ENCODE results near the gene NRP1. TPM values are rescaled to one million over a fixed set of nuclear protein-coding genes. Genes with fewer than 3 reads are reported as not detected.

Gene NRP1
- total RNA-seq, 1 experiment from 2014 or later, result 555 TPM

GRCh38 chr10:33248638-33249037 lies 85.8 kb downstream of the NRP1 start:
- Histone ChIP-seq H3K4me1 (ENCODE audit: insufficient read depth, low read length) (peaks cover 52% of the 10 kb centered on the region), H3K79me2 (ENCODE audit: low read length) (peaks cover 59% of the 10 kb centered on the region), H3F3A (ENCODE audit: low read length, unreplicated experiment) (peaks cover 35% of the 10 kb centered on the region), H3K27me3 (ENCODE audit: low read length) (no peaks in the 10 kb centered on the region), H3K9me3 (ENCODE audit: low read length) (no peaks in the 10 kb centered on the region), H2AFZ (ENCODE audit: low read length) (no peak overlapping the region), H3K9me2 (replicated peaks; ENCODE audit: low read length) (no peaks in the 10 kb centered on the region), H4K20me1 (ENCODE audit: low read length) (no peaks in the 10 kb centered on the region), H3K36me3 (ENCODE audit: low read depth, low read length) (peaks cover 81% of the 10 kb centered on the region), H3K27ac (ENCODE audit: low read length) (peak overlapping the region; percentile 65), H3K4me3 (ENCODE audit: low read length) (no peak overlapping the region), H3K4me2 (ENCODE audit: low read length) (peak overlapping the region; percentile 27), H3K9ac (ENCODE audit: low read length) (peak overlapping the region; percentile 72)
- CTCF ChIA-PET, result interaction anchor here (0.5 to 1.2 kb wide), 2 partner anchors 24 to 104 kb away, joined by 3 to 4 read pairs; no protein-coding TSS in a partner anchor
- peak; percentile 100 for DNase-seq
- intact Hi-C loops (cut with micrococcal nuclease), result loop anchor here (1.0 kb wide), 2 partner anchors 10 to 55 kb away; no protein-coding TSS in a partner anchor
- no TSS peak for BruUV-seq (replicated peaks)
- POLR2A ChIA-PET (ENCODE audit: unreplicated experiment), result interaction anchor here (0.5 to 0.6 kb wide), 2 partner anchors 33 to 42 kb away, joined by 3 to 11 read pairs; no protein-coding TSS in a partner anchor
- TF ChIP-seq EZH2 (IDR thresholded peaks at IDR 0.05; ENCODE audit: low read length, unreplicated experiment), result no peak
- TF ChIP-seq, protein P1, sequence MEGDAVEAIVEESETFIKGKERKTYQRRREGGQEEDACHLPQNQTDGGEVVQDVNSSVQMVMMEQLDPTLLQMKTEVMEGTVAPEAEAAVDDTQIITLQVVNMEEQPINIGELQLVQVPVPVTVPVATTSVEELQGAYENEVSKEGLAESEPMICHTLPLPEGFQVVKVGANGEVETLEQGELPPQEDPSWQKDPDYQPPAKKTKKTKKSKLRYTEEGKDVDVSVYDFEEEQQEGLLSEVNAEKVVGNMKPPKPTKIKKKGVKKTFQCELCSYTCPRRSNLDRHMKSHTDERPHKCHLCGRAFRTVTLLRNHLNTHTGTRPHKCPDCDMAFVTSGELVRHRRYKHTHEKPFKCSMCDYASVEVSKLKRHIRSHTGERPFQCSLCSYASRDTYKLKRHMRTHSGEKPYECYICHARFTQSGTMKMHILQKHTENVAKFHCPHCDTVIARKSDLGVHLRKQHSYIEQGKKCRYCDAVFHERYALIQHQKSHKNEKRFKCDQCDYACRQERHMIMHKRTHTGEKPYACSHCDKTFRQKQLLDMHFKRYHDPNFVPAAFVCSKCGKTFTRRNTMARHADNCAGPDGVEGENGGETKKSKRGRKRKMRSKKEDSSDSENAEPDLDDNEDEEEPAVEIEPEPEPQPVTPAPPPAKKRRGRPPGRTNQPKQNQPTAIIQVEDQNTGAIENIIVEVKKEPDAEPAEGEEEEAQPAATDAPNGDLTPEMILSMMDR (conservative IDR thresholded peaks at IDR 0.05; ENCODE audit: low read depth, low read length), result no peak
- no peak for TF ChIP-seq EZH2phosphoT487 (IDR thresholded peaks at IDR 0.05; ENCODE audit: borderline replicate concordance, low read length)
- peak; percentile 43 for ATAC-seq

- H3K27me3 ChIP-seq (ENCODE audit: low read length), result no peaks in the 10 kb centered on the region
- peaks cover 28% of the 10 kb centered on the region for H3F3A ChIP-seq (ENCODE audit: low read length, unreplicated experiment)
- H3K36me3 ChIP-seq (ENCODE audit: low read depth, low read length), result peaks cover 91% of the 10 kb centered on the region
- CTCF ChIA-PET, result interaction anchor here (1.4 kb wide), 1 partner anchor 54 kb away, joined by 3 read pairs; no protein-coding TSS in a partner anchor
- H2AFZ ChIP-seq (ENCODE audit: low read length), result no peak overlapping the region
- H3K9me3 ChIP-seq (ENCODE audit: low read length), result no peaks in the 10 kb centered on the region
- DNase-seq (no peak), ATAC-seq (no peak)
- peak overlapping the region; percentile 65 for H3K27ac ChIP-seq (ENCODE audit: low read length)
- H3K79me2 ChIP-seq (ENCODE audit: low read length), result peaks cover 59% of the 10 kb centered on the region
- TF ChIP-seq, protein P1 (conservative IDR thresholded peaks at IDR 0.05; ENCODE audit: low read depth, low read length), result no peak
- no peak for TF ChIP-seq EZH2 (IDR thresholded peaks at IDR 0.05; ENCODE audit: low read length, unreplicated experiment)
- no peak for TF ChIP-seq EZH2phosphoT487 (IDR thresholded peaks at IDR 0.05; ENCODE audit: borderline replicate concordance, low read length)
- no peak overlapping the region for H3K9ac ChIP-seq (ENCODE audit: low read length)
- H4K20me1 ChIP-seq (ENCODE audit: low read length), result no peaks in the 10 kb centered on the region
- H3K4me1 ChIP-seq (ENCODE audit: insufficient read depth, low read length), result peaks cover 42% of the 10 kb centered on the region
- no peaks in the 10 kb centered on the region for H3K9me2 ChIP-seq (replicated peaks; ENCODE audit: low read length)
- intact Hi-C loops (cut with micrococcal nuclease), result no loop called here
- H3K4me2 ChIP-seq (ENCODE audit: low read length), result no peak overlapping the region
- POLR2A ChIA-PET (ENCODE audit: unreplicated experiment), result interaction anchor here (1.0 kb wide), 1 partner anchor 28 kb away, joined by 3 read pairs; no protein-coding TSS in a partner anchor
- BruUV-seq (replicated peaks), result no TSS peak
- H3K4me3 ChIP-seq (ENCODE audit: low read length), result no peak overlapping the region
Measured at GRCh38 chr10:33247221-33247922, 87.1 kb downstream of the NRP1 start.

DNA sequence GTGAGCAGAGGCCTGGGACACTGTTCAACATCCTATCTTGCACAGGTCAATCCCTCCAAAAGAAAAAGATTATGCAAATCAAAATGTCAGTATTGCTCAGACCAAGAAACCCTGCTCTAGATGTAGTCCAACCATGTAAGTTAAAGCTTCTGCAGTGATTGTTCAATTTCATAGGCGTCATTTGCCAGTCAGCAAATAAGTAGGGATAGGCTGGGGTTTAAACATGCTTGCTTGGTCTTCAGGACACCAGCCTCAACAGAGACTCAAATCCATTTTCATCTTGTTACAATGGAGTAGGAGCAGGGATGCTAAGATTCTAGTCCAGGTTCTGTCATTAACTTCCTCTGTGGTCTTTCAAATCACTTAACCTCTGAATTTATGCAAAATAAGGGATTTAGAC lies 89.1 kb downstream of the NRP1 start:
- BruUV-seq (replicated peaks), result no TSS peak
- Histone ChIP-seq H4K20me1 (ENCODE audit: low read length) (no peaks in the 10 kb centered on the region), H2AFZ (ENCODE audit: low read length) (no peak overlapping the region), H3K36me3 (ENCODE audit: low read depth, low read length) (peaks cover 89% of the 10 kb centered on the region), H3K79me2 (ENCODE audit: low read length) (peaks cover 43% of the 10 kb centered on the region), H3K4me3 (ENCODE audit: low read length) (no peak overlapping the region), H3K4me2 (ENCODE audit: low read length) (no peak overlapping the region), H3K27ac (ENCODE audit: low read length) (no peak overlapping the region), H3K27me3 (ENCODE audit: low read length) (no peaks in the 10 kb centered on the region), H3F3A (ENCODE audit: low read length, unreplicated experiment) (peaks cover 16% of the 10 kb centered on the region), H3K4me1 (ENCODE audit: insufficient read depth, low read length) (peaks cover 36% of the 10 kb centered on the region), H3K9ac (ENCODE audit: low read length) (no peak overlapping the region), H3K9me2 (replicated peaks; ENCODE audit: low read length) (no peaks in the 10 kb centered on the region), H3K9me3 (ENCODE audit: low read length) (no peaks in the 10 kb centered on the region)
- POLR2A ChIA-PET (ENCODE audit: unreplicated experiment), result interaction anchor here (0.5 to 0.7 kb wide), 4 partner anchors 12 to 81 kb away, joined by 3 to 9 read pairs (median 7); no protein-coding TSS in a partner anchor
- CTCF ChIA-PET, result interaction anchor here (0.6 kb wide), 1 partner anchor 235 kb away, joined by 3 read pairs; no protein-coding TSS in a partner anchor
- TF ChIP-seq EZH2 (IDR thresholded peaks at IDR 0.05; ENCODE audit: low read length, unreplicated experiment) (no peak), EZH2phosphoT487 (IDR thresholded peaks at IDR 0.05; ENCODE audit: borderline replicate concordance, low read length) (no peak)
- TF ChIP-seq, protein P1 (conservative IDR thresholded peaks at IDR 0.05; ENCODE audit: low read depth, low read length), result no peak
- DNase-seq, result no peak
- intact Hi-C loops (cut with micrococcal nuclease), result no loop called here
- no peak for ATAC-seq

Data from PC-3 (cell line).